Measurements from ENCODE around the gene FAM13A. TPM values are rescaled to one million over a fixed set of nuclear protein-coding genes. Genes with fewer than 3 reads are reported as not detected.
A peak's percentile ranks its signal among the peaks of the same experiment; 100 is the strongest.

The FAM13A gene
- total RNA-seq, 3 donors from 2014 or later = 55.7 to 170 (median 118) TPM

DNA sequence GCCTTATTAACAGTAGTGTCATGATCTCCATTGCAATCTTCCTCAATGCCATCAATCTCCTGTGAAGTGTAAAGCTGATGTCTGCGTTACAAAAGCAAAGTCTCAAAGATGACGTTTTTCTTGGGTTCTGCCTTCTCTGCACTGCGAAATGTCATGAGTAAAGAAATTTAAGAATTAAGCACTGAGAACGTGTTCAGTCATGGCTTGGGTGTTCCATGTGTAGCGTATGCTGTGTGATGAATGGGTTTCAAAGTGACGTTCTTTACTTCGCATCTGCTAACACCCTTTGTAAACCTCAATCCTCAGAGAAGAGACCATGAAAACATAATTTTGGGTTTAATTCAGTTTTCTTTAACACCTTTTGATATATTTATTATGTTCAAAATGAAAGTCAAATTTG is 360.4 kb downstream of the FAM13A start:
- Histone ChIP-seq H3K27me3 (no peaks in the 10 kb centered on the region), H3K36me3 (no peaks in the 10 kb centered on the region), H3K4me1 (no peaks in the 10 kb centered on the region), H3K4me3 (peak overlapping the region; percentile 61 to 72 (median 62)), H3K27ac (no peak overlapping the region), H3K9me3 (no peaks in the 10 kb centered on the region)
- TF ChIP-seq POLR2A (IDR thresholded peaks at IDR 0.05) (no peak), POLR2AphosphoS5 (IDR thresholded peaks at IDR 0.05) (no peak)
- TF ChIP-seq, protein P1, sequence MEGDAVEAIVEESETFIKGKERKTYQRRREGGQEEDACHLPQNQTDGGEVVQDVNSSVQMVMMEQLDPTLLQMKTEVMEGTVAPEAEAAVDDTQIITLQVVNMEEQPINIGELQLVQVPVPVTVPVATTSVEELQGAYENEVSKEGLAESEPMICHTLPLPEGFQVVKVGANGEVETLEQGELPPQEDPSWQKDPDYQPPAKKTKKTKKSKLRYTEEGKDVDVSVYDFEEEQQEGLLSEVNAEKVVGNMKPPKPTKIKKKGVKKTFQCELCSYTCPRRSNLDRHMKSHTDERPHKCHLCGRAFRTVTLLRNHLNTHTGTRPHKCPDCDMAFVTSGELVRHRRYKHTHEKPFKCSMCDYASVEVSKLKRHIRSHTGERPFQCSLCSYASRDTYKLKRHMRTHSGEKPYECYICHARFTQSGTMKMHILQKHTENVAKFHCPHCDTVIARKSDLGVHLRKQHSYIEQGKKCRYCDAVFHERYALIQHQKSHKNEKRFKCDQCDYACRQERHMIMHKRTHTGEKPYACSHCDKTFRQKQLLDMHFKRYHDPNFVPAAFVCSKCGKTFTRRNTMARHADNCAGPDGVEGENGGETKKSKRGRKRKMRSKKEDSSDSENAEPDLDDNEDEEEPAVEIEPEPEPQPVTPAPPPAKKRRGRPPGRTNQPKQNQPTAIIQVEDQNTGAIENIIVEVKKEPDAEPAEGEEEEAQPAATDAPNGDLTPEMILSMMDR (IDR thresholded peaks at IDR 0.05) = no peak
- no peak for DNase-seq (ENCODE audit: low spot score in 2 of 2)
- intact Hi-C loops (cut with DNase I; ENCODE audit: low total_unique reads) = no loop called here

- no peak for DNase-seq (ENCODE audit: low spot score in 2 of 2)
- intact Hi-C loops (cut with DNase I; ENCODE audit: low total_unique reads) = no loop called here
- Histone ChIP-seq H3K27me3 (no peaks in the 10 kb centered on the region), H3K4me3 (no peak overlapping the region), H3K4me1 (no peaks in the 10 kb centered on the region), H3K27ac (no peak overlapping the region), H3K36me3 (no peaks in the 10 kb centered on the region), H3K9me3 (no peaks in the 10 kb centered on the region)
- TF ChIP-seq, protein P1 (IDR thresholded peaks at IDR 0.05) = no peak
- TF ChIP-seq POLR2AphosphoS5 (IDR thresholded peaks at IDR 0.05) (no peak), POLR2A (IDR thresholded peaks at IDR 0.05) (no peak)
Measured at GRCh38 chr4:88693792-88694191, 363.2 kb downstream of the FAM13A start.

DNA sequence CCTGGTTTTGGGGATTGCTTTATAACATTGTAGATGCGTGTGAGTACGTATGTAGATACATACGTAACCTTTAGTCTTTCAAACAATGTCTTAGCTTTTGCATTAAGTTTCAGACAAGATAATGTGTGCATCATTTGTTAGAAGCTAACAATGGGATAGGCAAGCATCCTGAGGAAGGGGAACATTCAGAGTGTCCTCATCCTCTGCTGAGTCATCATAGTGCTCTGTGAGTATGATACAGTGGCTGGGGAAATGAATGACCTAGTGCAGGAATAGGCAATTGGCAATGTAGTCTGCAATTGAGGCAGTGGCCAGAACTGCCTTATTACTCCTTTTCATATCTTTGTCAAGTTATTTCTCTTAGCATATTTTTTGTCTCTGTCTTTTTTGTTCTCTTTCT is 366.6 kb downstream of the FAM13A start:
- Histone ChIP-seq H3K4me3 (no peak overlapping the region), H3K27me3 (no peaks in the 10 kb centered on the region), H3K4me1 (no peaks in the 10 kb centered on the region), H3K36me3 (no peaks in the 10 kb centered on the region), H3K27ac (no peak overlapping the region), H3K9me3 (no peaks in the 10 kb centered on the region)
- intact Hi-C loops (cut with DNase I; ENCODE audit: low total_unique reads) = no loop called here
- DNase-seq (ENCODE audit: low spot score in 2 of 2) = no peak
- TF ChIP-seq POLR2AphosphoS5 (IDR thresholded peaks at IDR 0.05) (no peak), POLR2A (IDR thresholded peaks at IDR 0.05) (no peak)
- TF ChIP-seq, protein P1 (IDR thresholded peaks at IDR 0.05) = no peak

GRCh38 chr4:88681209-88681608 is 375.8 kb downstream of the FAM13A start:
- Histone ChIP-seq H3K27ac (no peak overlapping the region), H3K9me3 (no peaks in the 10 kb centered on the region), H3K36me3 (peaks cover 5% of the 10 kb centered on the region), H3K4me3 (no peak overlapping the region), H3K4me1 (no peaks in the 10 kb centered on the region), H3K27me3 (no peaks in the 10 kb centered on the region)
- TF ChIP-seq, protein P1 (IDR thresholded peaks at IDR 0.05) = no peak
- TF ChIP-seq POLR2A (IDR thresholded peaks at IDR 0.05) = no peak
- no peak for TF ChIP-seq POLR2AphosphoS5 (IDR thresholded peaks at IDR 0.05)
- intact Hi-C loops (cut with DNase I; ENCODE audit: low total_unique reads) = no loop called here
- no peak for DNase-seq (ENCODE audit: low spot score in 2 of 2)

Other genes with a start within 250 kb of the FAM13A start
- gene TIGD2, start 54.3 kb upstream of the FAM13A start, total RNA-seq = 10 to 100 TPM in 1 of 3 donors, 1 to 10 TPM in 2; 6.6 to 21.8 (median 8.8) TPM

Data from breast epithelium (tissue), 4 donors.